HG03460 (cell line): ENCODE data around the gene TBC1D14.

ENCODE experiments used
- ATAC-seq: cut with Tn5 transposase; IDR thresholded peaks from one replicate; pipeline ENCODE4 v1.9.1; 2021; ENCODE audit not compliant: unreplicated experiment

The TBC1D14 gene

GRCh38 chr4:6991771-6992557, 82.3 kb downstream of the TBC1D14 start:
- ATAC-seq = no peak

- no peak for ATAC-seq
These were observed 83.4 kb downstream of the TBC1D14 start for GRCh38 chr4:6992728-6993677.

GRCh38 chr4:6996481-6996880, 86.9 kb downstream of the TBC1D14 start:
- no peak for ATAC-seq

- ATAC-seq = no peak
These were observed 89.8 kb downstream of the TBC1D14 start for GRCh38 chr4:6999172-7000086.

GRCh38 chr4:7000421-7001176, 91.0 kb downstream of the TBC1D14 start:
- no peak for ATAC-seq

GRCh38 chr4:7001271-7001670, 91.6 kb downstream of the TBC1D14 start:
- no peak for ATAC-seq

- ATAC-seq = no peak
These were observed 92.7 kb downstream of the TBC1D14 start for GRCh38 chr4:7002336-7002735.

- ATAC-seq = no peak
These were observed 93.7 kb downstream of the TBC1D14 start for GRCh38 chr4:7003176-7003878.

- ATAC-seq = no peak
These were observed 94.2 kb downstream of the TBC1D14 start for GRCh38 chr4:7003879-7004240.

GRCh38 chr4:7004331-7004730, 94.7 kb downstream of the TBC1D14 start:
- no peak for ATAC-seq

- no peak for ATAC-seq
These were observed 95.9 kb downstream of the TBC1D14 start for GRCh38 chr4:7005571-7005970.

GRCh38 chr4:7006411-7006810, 96.8 kb downstream of the TBC1D14 start:
- ATAC-seq = no peak

- no peak for ATAC-seq
These were observed 97.7 kb downstream of the TBC1D14 start for GRCh38 chr4:7007142-7007907.

GRCh38 chr4:7007944-7008343, 98.3 kb downstream of the TBC1D14 start:
- no peak for ATAC-seq

GRCh38 chr4:7009564-7009963, 99.9 kb downstream of the TBC1D14 start:
- no peak for ATAC-seq

GRCh38 chr4:7013175-7013574, 103.5 kb downstream of the TBC1D14 start:
- ATAC-seq = no peak

GRCh38 chr4:7014815-7015214, 105.2 kb downstream of the TBC1D14 start:
- no peak for ATAC-seq

- no peak for ATAC-seq
These were observed 105.9 kb downstream of the TBC1D14 start for GRCh38 chr4:7015383-7016035.
